WTC11 (cell line): ENCODE data around the gene DAPK1.

Experiments
- ELF4 ChIP-seq: sonication (generic); formaldehyde crosslinking; IDR thresholded peaks from 2 replicates; pipeline ENCODE4 v1.8.1; 2022; ENCODE audit warnings: low read depth, mild to moderate bottlenecking, moderate library complexity, missing genetic modification reagents
- NFATC4 ChIP-seq: fragments of 250-450 bp; sonication (Bioruptor Pico); IDR thresholded peaks from 2 replicates; pipeline ENCODE4 v1.9.0; 2021; ENCODE audit warnings: mild to moderate bottlenecking
- TP53 ChIP-seq: sonication (generic); formaldehyde crosslinking; IDR thresholded peaks from 2 replicates; pipeline ENCODE4 v1.8.1; 2023; ENCODE audit warnings: mild to moderate bottlenecking, missing genetic modification reagents
- ZBTB21 ChIP-seq: sonication (generic); formaldehyde crosslinking; IDR thresholded peaks from 2 replicates; pipeline ENCODE4 v1.8.1; 2023; ENCODE audit warnings: mild to moderate bottlenecking, missing genetic modification reagents, borderline replicate concordance
- TF ChIP-seq, protein P1 (sequence below): fragments of 250-450 bp; sonication (Bioruptor Pico); IDR thresholded peaks from 2 replicates; pipeline ENCODE4 v2.1.2; 2022; ENCODE audit warnings: mild to moderate bottlenecking, moderate library complexity
- TF ChIP-seq, protein P2 (sequence below): sonication (generic); formaldehyde crosslinking; IDR thresholded peaks from 2 replicates; pipeline ENCODE4 v1.8.1; 2022; ENCODE audit warnings: missing genetic modification reagents, borderline replicate concordance
- TF ChIP-seq, protein P3 (sequence below): fragments of 200-600 bp; IDR thresholded peaks from 2 replicates; pipeline ENCODE4 v1.8.0; 2022; ENCODE audit warnings: antibody characterized with exemption
- TF ChIP-seq, protein P4 (sequence below): sonication (generic); formaldehyde crosslinking; IDR thresholded peaks from 2 replicates; pipeline ENCODE4 v1.8.1; 2022; ENCODE audit warnings: low read depth, mild to moderate bottlenecking, moderate library complexity, missing genetic modification reagents, borderline replicate concordance
- TF ChIP-seq, protein P5 (sequence below): sonication (generic); formaldehyde crosslinking; IDR thresholded peaks from 2 replicates; pipeline ENCODE4 v1.8.0; 2022; ENCODE audit warnings: mild to moderate bottlenecking, missing genetic modification reagents
- TF ChIP-seq, protein P6 (sequence below): sonication (generic); formaldehyde crosslinking; IDR thresholded peaks from 2 replicates; pipeline ENCODE4 v1.8.1; 2023; ENCODE audit warnings: mild to moderate bottlenecking, missing genetic modification reagents, moderate library complexity
- TF ChIP-seq, protein P7 (sequence below): sonication (generic); formaldehyde crosslinking; IDR thresholded peaks from 2 replicates; pipeline ENCODE4 v1.8.0; 2022; ENCODE audit warnings: mild to moderate bottlenecking, missing genetic modification reagents
- TF ChIP-seq, protein P8 (sequence below): sonication (generic); formaldehyde crosslinking; IDR thresholded peaks from 2 replicates; pipeline ENCODE4 v1.8.0; 2022; ENCODE audit warnings: missing genetic modification reagents

DNA sequence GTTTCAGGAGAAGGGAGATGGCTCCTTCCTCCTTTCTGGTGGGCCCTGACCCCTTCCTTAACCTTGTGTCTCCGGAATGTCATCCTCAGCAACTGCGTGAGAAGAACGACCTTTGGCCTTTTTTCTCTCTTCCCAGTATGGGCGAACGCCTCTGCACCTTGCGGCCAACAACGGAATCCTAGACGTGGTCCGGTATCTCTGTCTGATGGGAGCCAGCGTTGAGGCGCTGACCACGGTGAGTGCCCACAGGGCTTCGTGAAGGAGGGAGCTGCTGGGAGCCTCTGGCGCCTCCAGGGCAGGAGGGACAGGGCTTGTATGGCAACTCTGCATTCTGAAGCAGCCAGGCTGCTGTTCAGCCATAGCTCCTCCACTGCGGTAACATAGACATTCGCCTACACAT is 160.2 kb downstream of the DAPK1 start:
- TF ChIP-seq, protein P1, sequence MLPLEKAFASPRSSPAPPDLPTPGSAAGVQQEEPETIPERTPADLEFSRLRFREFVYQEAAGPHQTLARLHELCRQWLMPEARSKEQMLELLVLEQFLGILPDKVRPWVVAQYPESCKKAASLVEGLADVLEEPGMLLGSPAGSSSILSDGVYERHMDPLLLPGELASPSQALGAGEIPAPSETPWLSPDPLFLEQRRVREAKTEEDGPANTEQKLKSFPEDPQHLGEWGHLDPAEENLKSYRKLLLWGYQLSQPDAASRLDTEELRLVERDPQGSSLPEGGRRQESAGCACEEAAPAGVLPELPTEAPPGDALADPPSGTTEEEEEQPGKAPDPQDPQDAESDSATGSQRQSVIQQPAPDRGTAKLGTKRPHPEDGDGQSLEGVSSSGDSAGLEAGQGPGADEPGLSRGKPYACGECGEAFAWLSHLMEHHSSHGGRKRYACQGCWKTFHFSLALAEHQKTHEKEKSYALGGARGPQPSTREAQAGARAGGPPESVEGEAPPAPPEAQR (CRISPR knock-in tag) = no peak
- TF ChIP-seq, protein P2, sequence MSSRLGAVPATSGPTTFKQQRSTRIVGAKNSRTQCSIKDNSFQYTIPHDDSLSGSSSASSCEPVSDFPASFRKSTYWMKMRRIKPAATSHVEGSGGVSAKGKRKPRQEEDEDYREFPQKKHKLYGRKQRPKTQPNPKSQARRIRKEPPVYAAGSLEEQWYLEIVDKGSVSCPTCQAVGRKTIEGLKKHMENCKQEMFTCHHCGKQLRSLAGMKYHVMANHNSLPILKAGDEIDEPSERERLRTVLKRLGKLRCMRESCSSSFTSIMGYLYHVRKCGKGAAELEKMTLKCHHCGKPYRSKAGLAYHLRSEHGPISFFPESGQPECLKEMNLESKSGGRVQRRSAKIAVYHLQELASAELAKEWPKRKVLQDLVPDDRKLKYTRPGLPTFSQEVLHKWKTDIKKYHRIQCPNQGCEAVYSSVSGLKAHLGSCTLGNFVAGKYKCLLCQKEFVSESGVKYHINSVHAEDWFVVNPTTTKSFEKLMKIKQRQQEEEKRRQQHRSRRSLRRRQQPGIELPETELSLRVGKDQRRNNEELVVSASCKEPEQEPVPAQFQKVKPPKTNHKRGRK (CRISPR knock-in tag) = no peak
- TF ChIP-seq, protein P3, sequence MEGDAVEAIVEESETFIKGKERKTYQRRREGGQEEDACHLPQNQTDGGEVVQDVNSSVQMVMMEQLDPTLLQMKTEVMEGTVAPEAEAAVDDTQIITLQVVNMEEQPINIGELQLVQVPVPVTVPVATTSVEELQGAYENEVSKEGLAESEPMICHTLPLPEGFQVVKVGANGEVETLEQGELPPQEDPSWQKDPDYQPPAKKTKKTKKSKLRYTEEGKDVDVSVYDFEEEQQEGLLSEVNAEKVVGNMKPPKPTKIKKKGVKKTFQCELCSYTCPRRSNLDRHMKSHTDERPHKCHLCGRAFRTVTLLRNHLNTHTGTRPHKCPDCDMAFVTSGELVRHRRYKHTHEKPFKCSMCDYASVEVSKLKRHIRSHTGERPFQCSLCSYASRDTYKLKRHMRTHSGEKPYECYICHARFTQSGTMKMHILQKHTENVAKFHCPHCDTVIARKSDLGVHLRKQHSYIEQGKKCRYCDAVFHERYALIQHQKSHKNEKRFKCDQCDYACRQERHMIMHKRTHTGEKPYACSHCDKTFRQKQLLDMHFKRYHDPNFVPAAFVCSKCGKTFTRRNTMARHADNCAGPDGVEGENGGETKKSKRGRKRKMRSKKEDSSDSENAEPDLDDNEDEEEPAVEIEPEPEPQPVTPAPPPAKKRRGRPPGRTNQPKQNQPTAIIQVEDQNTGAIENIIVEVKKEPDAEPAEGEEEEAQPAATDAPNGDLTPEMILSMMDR = no peak
- TF ChIP-seq NFATC4 (no peak), TP53 (no peak), ELF4 (CRISPR knock-in tag) (no peak), ZBTB21 (no peak)
- TF ChIP-seq, protein P4, sequence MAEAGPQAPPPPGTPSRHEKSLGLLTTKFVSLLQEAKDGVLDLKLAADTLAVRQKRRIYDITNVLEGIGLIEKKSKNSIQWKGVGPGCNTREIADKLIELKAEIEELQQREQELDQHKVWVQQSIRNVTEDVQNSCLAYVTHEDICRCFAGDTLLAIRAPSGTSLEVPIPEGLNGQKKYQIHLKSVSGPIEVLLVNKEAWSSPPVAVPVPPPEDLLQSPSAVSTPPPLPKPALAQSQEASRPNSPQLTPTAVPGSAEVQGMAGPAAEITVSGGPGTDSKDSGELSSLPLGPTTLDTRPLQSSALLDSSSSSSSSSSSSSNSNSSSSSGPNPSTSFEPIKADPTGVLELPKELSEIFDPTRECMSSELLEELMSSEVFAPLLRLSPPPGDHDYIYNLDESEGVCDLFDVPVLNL (CRISPR knock-in tag) = no peak
- TF ChIP-seq, protein P5, sequence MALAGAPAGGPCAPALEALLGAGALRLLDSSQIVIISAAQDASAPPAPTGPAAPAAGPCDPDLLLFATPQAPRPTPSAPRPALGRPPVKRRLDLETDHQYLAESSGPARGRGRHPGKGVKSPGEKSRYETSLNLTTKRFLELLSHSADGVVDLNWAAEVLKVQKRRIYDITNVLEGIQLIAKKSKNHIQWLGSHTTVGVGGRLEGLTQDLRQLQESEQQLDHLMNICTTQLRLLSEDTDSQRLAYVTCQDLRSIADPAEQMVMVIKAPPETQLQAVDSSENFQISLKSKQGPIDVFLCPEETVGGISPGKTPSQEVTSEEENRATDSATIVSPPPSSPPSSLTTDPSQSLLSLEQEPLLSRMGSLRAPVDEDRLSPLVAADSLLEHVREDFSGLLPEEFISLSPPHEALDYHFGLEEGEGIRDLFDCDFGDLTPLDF (CRISPR knock-in tag) = no peak
- TF ChIP-seq, protein P6, sequence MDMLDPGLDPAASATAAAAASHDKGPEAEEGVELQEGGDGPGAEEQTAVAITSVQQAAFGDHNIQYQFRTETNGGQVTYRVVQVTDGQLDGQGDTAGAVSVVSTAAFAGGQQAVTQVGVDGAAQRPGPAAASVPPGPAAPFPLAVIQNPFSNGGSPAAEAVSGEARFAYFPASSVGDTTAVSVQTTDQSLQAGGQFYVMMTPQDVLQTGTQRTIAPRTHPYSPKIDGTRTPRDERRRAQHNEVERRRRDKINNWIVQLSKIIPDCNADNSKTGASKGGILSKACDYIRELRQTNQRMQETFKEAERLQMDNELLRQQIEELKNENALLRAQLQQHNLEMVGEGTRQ (CRISPR knock-in tag) = no peak
- TF ChIP-seq, protein P7, sequence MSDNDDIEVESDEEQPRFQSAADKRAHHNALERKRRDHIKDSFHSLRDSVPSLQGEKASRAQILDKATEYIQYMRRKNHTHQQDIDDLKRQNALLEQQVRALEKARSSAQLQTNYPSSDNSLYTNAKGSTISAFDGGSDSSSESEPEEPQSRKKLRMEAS (CRISPR knock-in tag) = no peak
- TF ChIP-seq, protein P8, sequence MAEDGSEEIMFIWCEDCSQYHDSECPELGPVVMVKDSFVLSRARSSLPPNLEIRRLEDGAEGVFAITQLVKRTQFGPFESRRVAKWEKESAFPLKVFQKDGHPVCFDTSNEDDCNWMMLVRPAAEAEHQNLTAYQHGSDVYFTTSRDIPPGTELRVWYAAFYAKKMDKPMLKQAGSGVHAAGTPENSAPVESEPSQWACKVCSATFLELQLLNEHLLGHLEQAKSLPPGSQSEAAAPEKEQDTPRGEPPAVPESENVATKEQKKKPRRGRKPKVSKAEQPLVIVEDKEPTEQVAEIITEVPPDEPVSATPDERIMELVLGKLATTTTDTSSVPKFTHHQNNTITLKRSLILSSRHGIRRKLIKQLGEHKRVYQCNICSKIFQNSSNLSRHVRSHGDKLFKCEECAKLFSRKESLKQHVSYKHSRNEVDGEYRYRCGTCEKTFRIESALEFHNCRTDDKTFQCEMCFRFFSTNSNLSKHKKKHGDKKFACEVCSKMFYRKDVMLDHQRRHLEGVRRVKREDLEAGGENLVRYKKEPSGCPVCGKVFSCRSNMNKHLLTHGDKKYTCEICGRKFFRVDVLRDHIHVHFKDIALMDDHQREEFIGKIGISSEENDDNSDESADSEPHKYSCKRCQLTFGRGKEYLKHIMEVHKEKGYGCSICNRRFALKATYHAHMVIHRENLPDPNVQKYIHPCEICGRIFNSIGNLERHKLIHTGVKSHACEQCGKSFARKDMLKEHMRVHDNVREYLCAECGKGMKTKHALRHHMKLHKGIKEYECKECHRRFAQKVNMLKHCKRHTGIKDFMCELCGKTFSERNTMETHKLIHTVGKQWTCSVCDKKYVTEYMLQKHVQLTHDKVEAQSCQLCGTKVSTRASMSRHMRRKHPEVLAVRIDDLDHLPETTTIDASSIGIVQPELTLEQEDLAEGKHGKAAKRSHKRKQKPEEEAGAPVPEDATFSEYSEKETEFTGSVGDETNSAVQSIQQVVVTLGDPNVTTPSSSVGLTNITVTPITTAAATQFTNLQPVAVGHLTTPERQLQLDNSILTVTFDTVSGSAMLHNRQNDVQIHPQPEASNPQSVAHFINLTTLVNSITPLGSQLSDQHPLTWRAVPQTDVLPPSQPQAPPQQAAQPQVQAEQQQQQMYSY = no peak
